ENCODE data around the gene PTPN5.
A peak's percentile ranks its signal among the peaks of the same experiment; 100 is the strongest.

Gene PTPN5

GRCh38 chr11:18739685-18740084 is 51.9 kb downstream of the PTPN5 start:
- Mint-ChIP-seq H3K27ac (no peak overlapping the region), H3K4me1 (peaks cover 2% of the 10 kb centered on the region), H3K4me3 (no peak overlapping the region), H3K9me3 (no peaks in the 10 kb centered on the region), H3K27me3 (peaks cover 5% of the 10 kb centered on the region), H3K36me3 (no peaks in the 10 kb centered on the region)
- ATAC-seq (ENCODE audit: low read depth) (no peak), DNase-seq (ENCODE audit: low spot score in 2 of 2) (no peak)

- no peaks in the 10 kb centered on the region for H3K9me3 Mint-ChIP-seq
- peaks cover 2% of the 10 kb centered on the region for H3K4me1 Mint-ChIP-seq
- DNase-seq (ENCODE audit: low spot score in 2 of 2) (no peak), ATAC-seq (ENCODE audit: low read depth) (no peak)
- H3K4me3 Mint-ChIP-seq: no peak overlapping the region
- H3K36me3 Mint-ChIP-seq: no peaks in the 10 kb centered on the region
- H3K27ac Mint-ChIP-seq: no peak overlapping the region
- peaks cover 5% of the 10 kb centered on the region for H3K27me3 Mint-ChIP-seq
Observed at GRCh38 chr11:18737642-18738041, 54.0 kb downstream of the PTPN5 start.

GRCh38 chr11:18736590-18737148 is 54.9 kb downstream of the PTPN5 start:
- ATAC-seq (ENCODE audit: low read depth) (no peak), DNase-seq (ENCODE audit: low spot score in 2 of 2) (no peak)
- Mint-ChIP-seq H3K27ac (no peak overlapping the region), H3K4me3 (no peak overlapping the region), H3K4me1 (peaks cover 7% of the 10 kb centered on the region), H3K27me3 (peaks cover 5% of the 10 kb centered on the region), H3K9me3 (no peaks in the 10 kb centered on the region), H3K36me3 (no peaks in the 10 kb centered on the region)

DNA sequence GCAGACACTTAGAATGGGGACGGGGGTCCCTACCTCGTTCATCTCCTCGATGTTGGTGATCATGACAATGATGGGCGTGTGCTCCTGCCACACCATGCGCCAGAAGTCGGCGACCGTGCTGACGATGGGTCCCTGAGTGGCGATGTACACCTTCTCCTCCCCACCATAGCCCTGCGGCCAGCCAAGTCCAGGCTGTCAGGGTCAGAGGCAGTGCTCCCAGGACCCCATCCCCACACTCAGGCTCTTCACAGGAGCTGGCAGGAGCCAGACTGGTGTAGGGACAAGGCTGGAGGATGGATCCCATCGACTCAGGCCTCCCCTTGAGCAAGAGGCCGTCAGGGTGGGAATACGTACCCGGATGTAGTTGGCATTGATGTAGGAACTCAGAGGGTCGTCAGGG is 58.4 kb downstream of the PTPN5 start:
- ATAC-seq (ENCODE audit: low read depth) (no peak), DNase-seq (ENCODE audit: low spot score in 2 of 2) (no peak)
- Mint-ChIP-seq H3K27ac (no peak overlapping the region), H3K27me3 (peaks cover 8% of the 10 kb centered on the region), H3K36me3 (no peaks in the 10 kb centered on the region), H3K4me3 (no peak overlapping the region), H3K4me1 (peaks cover 13% of the 10 kb centered on the region), H3K9me3 (no peaks in the 10 kb centered on the region)

DNA sequence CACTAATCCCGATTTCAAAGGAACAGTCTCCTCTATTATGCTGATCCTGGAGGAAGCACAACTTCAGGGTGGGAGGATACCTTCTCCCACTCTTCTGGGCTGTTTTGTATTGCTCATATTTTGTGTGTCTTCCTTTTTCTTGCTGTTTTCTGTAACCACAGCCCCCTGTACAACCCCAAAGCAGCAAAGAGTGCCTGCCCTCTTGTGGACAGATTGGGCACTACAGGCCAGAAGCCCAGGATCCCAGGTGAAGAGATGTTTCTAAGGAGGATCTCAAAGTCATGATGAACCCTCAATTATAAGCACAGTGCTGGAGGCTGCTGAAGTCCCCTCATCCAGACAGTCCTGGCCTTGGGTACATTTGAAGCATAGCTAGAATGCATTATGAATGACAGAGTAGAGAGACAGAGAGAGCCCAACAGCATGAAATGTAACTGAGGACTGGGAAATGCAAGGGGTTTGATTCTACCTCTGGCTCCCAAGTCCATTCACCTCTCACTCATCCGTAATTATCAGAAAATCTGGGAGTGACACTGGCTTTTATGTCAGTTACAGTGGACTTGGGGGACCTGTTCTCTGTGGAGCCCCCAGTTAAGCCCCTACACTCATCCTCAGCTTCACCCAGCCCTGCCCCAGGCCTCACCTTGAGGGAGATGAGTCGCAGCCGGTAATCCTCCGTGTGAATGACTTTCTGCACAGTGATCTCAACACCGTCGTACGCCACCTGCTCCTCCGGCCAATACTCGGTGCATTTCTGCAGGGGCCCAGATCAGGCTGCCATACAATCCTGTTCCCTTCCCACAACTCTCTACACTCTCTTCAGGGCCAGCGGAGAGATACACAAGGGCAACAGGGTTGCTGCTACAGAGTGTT is 59.4 kb downstream of the PTPN5 start:
- no peak overlapping the region for H3K4me3 Mint-ChIP-seq
- H3K36me3 Mint-ChIP-seq: no peaks in the 10 kb centered on the region
- peaks cover 19% of the 10 kb centered on the region for H3K4me1 Mint-ChIP-seq
- DNase-seq (ENCODE audit: low spot score in 2 of 2) (peak; percentile 66 to 84), ATAC-seq (ENCODE audit: low read depth) (peak; percentile 74)
- no peaks in the 10 kb centered on the region for H3K9me3 Mint-ChIP-seq
- peaks cover 11% of the 10 kb centered on the region for H3K27me3 Mint-ChIP-seq
- H3K27ac Mint-ChIP-seq: peak overlapping the region; percentile 22

GRCh38 chr11:18731441-18731840 is 60.2 kb downstream of the PTPN5 start:
- no peak overlapping the region for H3K4me3 Mint-ChIP-seq
- peak; percentile 60 for ATAC-seq (ENCODE audit: low read depth)
- no peaks in the 10 kb centered on the region for H3K36me3 Mint-ChIP-seq
- peaks cover 19% of the 10 kb centered on the region for H3K4me1 Mint-ChIP-seq
- peaks cover 11% of the 10 kb centered on the region for H3K27me3 Mint-ChIP-seq
- H3K27ac Mint-ChIP-seq: peak overlapping the region; percentile 22
- no peaks in the 10 kb centered on the region for H3K9me3 Mint-ChIP-seq
- peak in 1 of 2 donors; percentile 10 for DNase-seq (ENCODE audit: low spot score in 2 of 2)

- no peaks in the 10 kb centered on the region for H3K36me3 Mint-ChIP-seq
- H3K4me3 Mint-ChIP-seq: no peak overlapping the region
- H3K4me1 Mint-ChIP-seq: peaks cover 19% of the 10 kb centered on the region
- H3K9me3 Mint-ChIP-seq: no peaks in the 10 kb centered on the region
- H3K27me3 Mint-ChIP-seq: peaks cover 9% of the 10 kb centered on the region
- no peak for DNase-seq (ENCODE audit: low spot score in 2 of 2)
- no peak overlapping the region for H3K27ac Mint-ChIP-seq
- ATAC-seq (ENCODE audit: low read depth): no peak
Observed at GRCh38 chr11:18730020-18730419, 61.6 kb downstream of the PTPN5 start.

- H3K4me3 Mint-ChIP-seq: no peak overlapping the region
- H3K9me3 Mint-ChIP-seq: no peaks in the 10 kb centered on the region
- peaks cover 9% of the 10 kb centered on the region for H3K27me3 Mint-ChIP-seq
- no peak for ATAC-seq (ENCODE audit: low read depth)
- H3K4me1 Mint-ChIP-seq: peaks cover 19% of the 10 kb centered on the region
- DNase-seq (ENCODE audit: low spot score in 2 of 2): no peak
- H3K27ac Mint-ChIP-seq: no peak overlapping the region
- no peaks in the 10 kb centered on the region for H3K36me3 Mint-ChIP-seq
Observed at GRCh38 chr11:18729426-18729825, 62.2 kb downstream of the PTPN5 start.

GRCh38 chr11:18728658-18729057 is 62.9 kb downstream of the PTPN5 start:
- Mint-ChIP-seq H3K27ac (no peak overlapping the region), H3K4me3 (no peak overlapping the region), H3K9me3 (no peaks in the 10 kb centered on the region), H3K4me1 (peaks cover 19% of the 10 kb centered on the region), H3K27me3 (peaks cover 10% of the 10 kb centered on the region), H3K36me3 (no peaks in the 10 kb centered on the region)
- ATAC-seq (ENCODE audit: low read depth) (no peak), DNase-seq (ENCODE audit: low spot score in 2 of 2) (no peak)

- Mint-ChIP-seq H3K9me3 (no peaks in the 10 kb centered on the region), H3K4me3 (peak overlapping the region; percentile 32), H3K27me3 (peaks cover 10% of the 10 kb centered on the region)
Observed at GRCh38 chr11:18727479-18728236, 63.9 kb downstream of the PTPN5 start.

DNA sequence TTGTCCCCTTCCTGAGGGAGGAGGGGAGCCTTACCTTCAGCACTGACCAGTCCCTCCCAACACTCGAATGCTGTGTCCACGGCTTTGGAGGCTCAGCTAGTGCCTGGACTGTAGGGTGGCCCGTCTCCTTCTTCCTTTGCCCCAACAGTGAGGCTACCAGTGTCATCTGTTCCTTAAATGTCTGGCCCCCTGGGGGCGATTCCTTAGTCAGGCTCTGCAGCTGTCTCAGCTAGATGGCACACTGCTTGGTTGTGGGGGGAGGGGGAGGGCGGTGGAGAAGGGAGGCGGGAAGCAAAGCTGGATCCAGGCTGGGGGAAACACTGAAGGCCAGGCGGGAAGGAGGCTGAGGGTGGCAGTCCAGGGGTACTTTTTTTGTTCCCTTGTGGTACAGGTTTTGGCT is 65.6 kb downstream of the PTPN5 start, which contains the start of gene IGSF22:
Gene IGSF22, minus strand, starts transcription at position 149 of the 400 bp plus-strand sequence. CDS start 1,952 bp downstream, outside the sequence.
- Mint-ChIP-seq H3K9me3 (no peaks in the 10 kb centered on the region), H3K4me3 (no peak within 1 kb of the TSS), H3K4me1 (peaks cover 11% of the 10 kb centered on the region), H3K27me3 (peaks cover 10% of the 10 kb centered on the region), H3K36me3 (no peaks in the 10 kb centered on the region), H3K27ac (no peak within 1 kb of the TSS)
- DNase-seq (ENCODE audit: low spot score in 2 of 2) (no peak), ATAC-seq (ENCODE audit: low read depth) (no peak)

More at GRCh38 chr11:18727479-18728236, 63.9 kb downstream of the PTPN5 start:
- ATAC-seq (ENCODE audit: low read depth) (peak; percentile 64), DNase-seq (ENCODE audit: low spot score in 2 of 2) (peak in 1 of 2 donors; percentile 51)
- Mint-ChIP-seq H3K4me1 (peaks cover 19% of the 10 kb centered on the region), H3K27ac (no peak overlapping the region), H3K36me3 (no peaks in the 10 kb centered on the region)

- H3K4me1 Mint-ChIP-seq: peaks cover 10% of the 10 kb centered on the region
- H3K9me3 Mint-ChIP-seq: no peaks in the 10 kb centered on the region
- ATAC-seq (ENCODE audit: low read depth): no peak
- DNase-seq (ENCODE audit: low spot score in 2 of 2): no peak
- H3K36me3 Mint-ChIP-seq: no peaks in the 10 kb centered on the region
- H3K27ac Mint-ChIP-seq: no peak overlapping the region
- no peak overlapping the region for H3K4me3 Mint-ChIP-seq
- peaks cover 7% of the 10 kb centered on the region for H3K27me3 Mint-ChIP-seq
Observed at GRCh38 chr11:18723991-18724390, 67.6 kb downstream of the PTPN5 start.

DNA sequence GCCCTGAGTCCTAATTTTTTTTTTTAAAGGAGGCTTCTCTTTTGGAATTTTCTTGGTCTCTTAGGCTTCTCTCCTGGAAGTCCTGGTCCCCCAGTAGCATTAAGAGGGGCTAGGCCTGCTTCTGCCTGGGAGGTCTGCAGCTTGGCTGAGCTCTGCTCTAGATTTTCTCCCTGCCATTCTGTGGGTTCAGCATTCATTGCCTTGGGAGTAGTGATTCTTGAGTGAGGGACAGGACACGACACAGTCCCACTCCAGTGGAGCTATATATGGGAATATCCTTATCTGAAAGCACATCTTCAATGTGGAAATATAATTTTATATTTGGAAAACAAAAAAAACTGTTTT is 69.3 kb downstream of the PTPN5 start:
- Mint-ChIP-seq H3K27me3 (peaks cover 5% of the 10 kb centered on the region), H3K4me1 (peaks cover 5% of the 10 kb centered on the region), H3K4me3 (peak overlapping the region; percentile 35), H3K27ac (no peak overlapping the region), H3K9me3 (no peaks in the 10 kb centered on the region), H3K36me3 (no peaks in the 10 kb centered on the region)
- ATAC-seq (ENCODE audit: low read depth) (no peak), DNase-seq (ENCODE audit: low spot score in 2 of 2) (no peak)
